Transverse colon (tissue), 4 donors: ENCODE data around the gene DTX1.

Experiments
- CTCF ChIP-seq, 5 experiments: fragments of 200-600 bp in 3 of 5; fragments of 450-650 bp in 2 of 5; sonication (generic) in 3 of 5; IDR thresholded peaks; 1 replicate in 2 of 5; 2 replicates in 3 of 5; pipeline ENCODE4 v1.5.1; 2016 to 2017; ENCODE audit warnings: antibody characterized with exemption in 5 of 5, inconsistent platforms in 3 of 5, mild to moderate bottlenecking in 2 of 5, moderate library complexity in 1 of 5
- EP300 ChIP-seq: sonication (generic); formaldehyde crosslinking; IDR thresholded peaks from one replicate; pipeline ENCODE4 v1.6.1; 2017; ENCODE audit warnings: antibody characterized with exemption, low read depth
- POLR2A ChIP-seq: fragments of 450-650 bp; IDR thresholded peaks from one replicate; pipeline ENCODE4 v1.6.1; 2016; ENCODE audit warnings: antibody characterized with exemption, mild to moderate bottlenecking, moderate library complexity
- POLR2AphosphoS5 ChIP-seq, 3 donors: sonication (generic); formaldehyde crosslinking; IDR thresholded peaks; one replicate each; pipeline ENCODE4 v1.6.1; 2016; ENCODE audit warnings: antibody characterized with exemption in 3 of 3

DNA sequence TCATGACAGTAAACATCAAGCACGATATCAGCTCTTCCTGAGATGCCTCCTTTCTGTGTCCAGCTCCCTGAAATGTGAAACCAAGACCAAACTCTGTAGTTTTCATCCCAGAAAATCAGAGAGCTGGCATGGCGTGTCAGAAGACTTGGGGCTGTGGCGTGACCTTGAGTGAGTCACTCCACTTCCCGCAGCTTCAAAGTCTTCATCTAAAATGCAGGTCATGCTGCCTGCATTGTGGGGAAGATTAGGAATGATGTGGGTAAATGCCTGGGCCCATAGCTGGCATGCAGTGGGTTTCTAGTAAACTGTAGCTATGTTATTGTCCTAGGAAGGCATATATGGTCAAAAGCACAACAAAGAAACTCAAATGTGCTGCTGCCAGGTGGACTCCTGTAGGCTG is 49.4 kb upstream of the DTX1 start:
- TF ChIP-seq CTCF (IDR thresholded peaks at IDR 0.05) (no peak), EP300 (no peak), POLR2A (no peak), POLR2AphosphoS5 (IDR thresholded peaks at IDR 0.05) (no peak)
